Gastrocnemius medialis (tissue), 4 donors: Measurements from ENCODE around the gene AMBRA1. TPM values are rescaled to one million over a fixed set of nuclear protein-coding genes. Genes with fewer than 3 reads are reported as not detected.

ENCODE experiments used
- ATAC-seq, 2 donors: fragments of 150-250 bp; one replicate each; pipeline ENCODE4 v1.9.1; 2016
- DNase-seq, 2 donors: peaks; one replicate each; pipeline ENCODE4 v3.0.0-alpha.2; 2019
- H3K27ac ChIP-seq, 4 donors: fragments of 200-600 bp; sonication (generic); 1 replicate in 1 of 4; 2 replicates in 3 of 4; pipeline ENCODE4 v1.5.1; 2016 to 2018; ENCODE audit warnings: mild to moderate bottlenecking in 2 of 4, moderate library complexity in 1 of 4
- H3K27me3 ChIP-seq, 3 donors: fragments of 200-600 bp; sonication (generic) in 2 of 3; 1 replicate in 1 of 3; 2 replicates in 2 of 3; pipeline versions ENCODE4 v1.5.1 to v1.6.0; 2016 to 2019; ENCODE audit warnings: mild to moderate bottlenecking in 1 of 3, moderate library complexity in 1 of 3
- H3K36me3 ChIP-seq, 2 donors: fragments of 200-600 bp; sonication (generic) in 1 of 2; one replicate each; pipeline ENCODE4 v1.5.1; 2017 to 2018
- H3K4me1 ChIP-seq, 2 donors: fragments of 200-600 bp; sonication (generic) in 1 of 2; one replicate each; pipeline ENCODE4 v1.5.1; 2016 to 2017; ENCODE audit warnings: mild to moderate bottlenecking in 2 of 2
- H3K4me3 ChIP-seq, 4 donors: fragments of 200-600 bp; sonication (generic) in 3 of 4; 1 replicate in 1 of 4; 2 replicates in 3 of 4; pipeline ENCODE4 v1.5.1; 2016 to 2019; ENCODE audit warnings: mild to moderate bottlenecking in 2 of 4
- H3K9me3 ChIP-seq, 3 donors: fragments of 200-600 bp; sonication (generic) in 2 of 3; 1 replicate in 1 of 3; 2 replicates in 2 of 3; pipeline ENCODE4 v1.5.1; 2016 to 2019
- CTCF ChIP-seq, 5 experiments: fragments of 450-650 bp in 3 of 5; fragments of 200-600 bp in 2 of 5; sonication (generic) in 2 of 5; IDR thresholded peaks in 4 of 5; conservative IDR thresholded peaks in 1 of 5; 1 replicate in 4 of 5; 2 replicates in 1 of 5; pipeline ENCODE4 v1.5.1; 2016 to 2019; ENCODE audit warnings: antibody characterized with exemption in 5 of 5, mild to moderate bottlenecking in 3 of 5, moderate library complexity in 3 of 5
- POLR2A ChIP-seq, 2 donors: fragments of 450-650 bp; IDR thresholded peaks; one replicate each; pipeline ENCODE4 v1.6.1; 2017; ENCODE audit warnings: antibody characterized with exemption in 2 of 2, mild to moderate bottlenecking in 2 of 2, moderate library complexity in 2 of 2
- in situ Hi-C, 4 donors: fragments of 200-750 bp; cut with MboI; loops; one replicate each; pipeline versions ENCODE4 v1.15.0 to v1.8.0; 2017; ENCODE audit warnings: low sequenced_read_pairs in 4 of 4
- intact Hi-C: fragments of 100-400 bp; cut with DNase I; formaldehyde crosslinking; loops from one replicate; pipeline ENCODE4 v1.15.1; 2023; ENCODE audit warnings: low total_unique reads
- total RNA-seq, 4 donors: library from RNA; depleted of rRNA; stranded (reverse); fragments of >200 nt; gene quantifications; one replicate each; pipeline versions ENCODE4 v1.1.0 to v1.2.3, GENCODE V29; 2016

AMBRA1 gene
- total RNA-seq, 4 donors from 2014 or later = 17.3 to 24.3 (median 20.7) TPM

GRCh38 chr11:46491661-46492330 lies 102.0 kb downstream of the AMBRA1 start:
- ATAC-seq (no peak), DNase-seq (no peak)
- Histone ChIP-seq H3K27ac (peak overlapping the region in 2 of 4 donors; percentile 5 to 33), H3K36me3 (no peaks in the 10 kb centered on the region), H3K9me3 (no peaks in the 10 kb centered on the region), H3K27me3 (no peaks in the 10 kb centered on the region), H3K4me3 (no peak overlapping the region), H3K4me1 (peaks cover 13 to 18% of the 10 kb centered on the region in 2 donors)
- intact Hi-C loops (loop anchor here (5.0 kb wide), 1 partner anchor 46 kb away; no protein-coding TSS in a partner anchor), in situ Hi-C loops (no loop called here)
- TF ChIP-seq CTCF (IDR thresholded peaks at IDR 0.05 in 4 of 5, conservative IDR thresholded peaks at IDR 0.05 in 1 of 5) (no peak), POLR2A (IDR thresholded peaks at IDR 0.05) (no peak)

DNA sequence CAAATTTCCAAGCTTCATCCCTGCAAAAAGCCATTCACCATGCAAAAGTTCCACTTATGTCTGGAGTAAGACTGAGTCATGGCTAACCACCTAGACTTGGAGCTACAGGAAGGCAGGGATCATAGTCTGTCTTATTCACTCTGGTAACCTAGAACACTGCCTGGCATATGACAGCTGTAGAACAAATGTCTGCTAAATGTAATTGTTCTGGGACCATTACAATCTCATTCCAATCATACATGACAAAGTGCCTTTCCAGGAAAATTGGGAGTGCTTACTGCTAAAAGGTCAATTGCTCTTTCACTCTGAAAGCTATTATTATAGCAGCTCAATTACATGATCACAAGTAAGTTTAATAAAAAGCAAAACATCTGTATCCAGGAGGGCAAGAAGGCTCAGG lies 103.2 kb downstream of the AMBRA1 start:
- TF ChIP-seq CTCF (IDR thresholded peaks at IDR 0.05 in 4 of 5, conservative IDR thresholded peaks at IDR 0.05 in 1 of 5) (no peak), POLR2A (IDR thresholded peaks at IDR 0.05) (no peak)
- Histone ChIP-seq H3K27me3 (no peaks in the 10 kb centered on the region), H3K4me1 (peaks cover 13 to 18% of the 10 kb centered on the region in 2 donors), H3K4me3 (no peak overlapping the region), H3K9me3 (no peaks in the 10 kb centered on the region), H3K36me3 (no peaks in the 10 kb centered on the region), H3K27ac (no peak overlapping the region)
- DNase-seq (no peak), ATAC-seq (no peak)
- intact Hi-C loops = loop anchor here (5.0 kb wide), 1 partner anchor 47 kb away; no protein-coding TSS in a partner anchor
- in situ Hi-C loops = no loop called here

GRCh38 chr11:46489656-46490560 lies 103.9 kb downstream of the AMBRA1 start:
- DNase-seq = no peak
- intact Hi-C loops (loop anchor here (5.0 kb wide), 1 partner anchor 47 kb away; no protein-coding TSS in a partner anchor), in situ Hi-C loops (no loop called here)
- H3K4me1 ChIP-seq = peaks cover 13 to 18% of the 10 kb centered on the region in 2 donors
- H3K4me3 ChIP-seq = no peak overlapping the region
- no peak overlapping the region for H3K27ac ChIP-seq
- H3K36me3 ChIP-seq = no peaks in the 10 kb centered on the region
- ATAC-seq = peak in 1 of 2 donors; percentile 33
- H3K9me3 ChIP-seq = no peaks in the 10 kb centered on the region
- no peaks in the 10 kb centered on the region for H3K27me3 ChIP-seq
- no peak for TF ChIP-seq POLR2A (IDR thresholded peaks at IDR 0.05)
- TF ChIP-seq CTCF (IDR thresholded peaks at IDR 0.05 in 4 of 5, conservative IDR thresholded peaks at IDR 0.05 in 1 of 5) = peak in 4 of 5 experiments; percentile 6 to 44 (median 21)

DNA sequence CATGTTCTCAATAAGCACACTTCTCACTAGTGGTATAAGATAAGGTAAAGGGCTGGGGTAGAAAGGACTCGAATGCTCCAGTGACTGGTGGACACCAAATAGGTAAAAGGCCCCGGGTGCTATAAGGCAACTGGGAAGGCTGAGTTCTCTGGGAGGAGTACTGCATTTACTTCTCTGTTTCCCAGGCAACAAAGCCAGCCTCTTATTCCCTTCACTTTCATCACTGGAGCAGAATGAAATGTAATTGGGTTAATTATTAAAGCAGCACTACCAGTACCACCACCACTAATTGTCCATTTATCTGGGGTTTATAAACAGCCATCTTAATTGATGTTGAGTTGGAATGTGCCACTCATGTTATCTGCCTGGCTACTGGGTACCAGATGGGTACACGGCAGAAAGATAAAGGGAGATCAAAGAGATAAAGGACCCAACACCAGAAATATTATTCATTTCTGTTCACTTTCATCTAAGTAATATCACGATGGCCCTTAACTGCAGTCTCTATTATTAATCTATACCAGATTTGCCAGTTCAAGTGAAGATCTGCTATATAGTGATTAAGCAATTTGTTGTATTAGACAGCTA lies 107.9 kb downstream of the AMBRA1 start:
- H3K4me3 ChIP-seq = no peak overlapping the region
- H3K4me1 ChIP-seq = peaks cover 8 to 9% of the 10 kb centered on the region in 2 donors
- H3K36me3 ChIP-seq = no peaks in the 10 kb centered on the region
- DNase-seq = no peak
- ATAC-seq = no peak
- no peak overlapping the region for H3K27ac ChIP-seq
- H3K27me3 ChIP-seq = no peaks in the 10 kb centered on the region
- in situ Hi-C loops (no loop called here), intact Hi-C loops (no loop called here)
- H3K9me3 ChIP-seq = no peaks in the 10 kb centered on the region
- TF ChIP-seq CTCF (IDR thresholded peaks at IDR 0.05 in 4 of 5, conservative IDR thresholded peaks at IDR 0.05 in 1 of 5) (no peak), POLR2A (IDR thresholded peaks at IDR 0.05) (no peak)
